Endothelial cell of umbilical vein (primary cell): ENCODE results near the gene C20orf173. TPM values are rescaled to one million over a fixed set of nuclear protein-coding genes. Genes with fewer than 3 reads are reported as not detected.

ENCODE experiments used
- BruUV-seq: library from RNA; stranded (reverse); fragments of 400-500 nt; replicated peaks from 2 replicates; lab custom pipeline; 2021; lab: Mats Ljungman, UMichigan
- CTCF ChIA-PET: fragments of 300-600, 350-600 bp; sonication (Branson Sonifier 250); formaldehyde crosslinking; loops from one replicate; lab custom pipeline; 2021; ENCODE audit warnings: antibody characterized with exemption, inconsistent platforms; lab: Charles Lee
- POLR2A ChIA-PET: fragments of 300-600, 350-600 bp; sonication (Branson Sonifier 250); formaldehyde crosslinking; loops from one replicate; lab custom pipeline; 2021; ENCODE audit warnings: antibody characterized with exemption, inconsistent platforms; lab: Charles Lee
- DNase-seq: peaks from one replicate; pipeline ENCODE4 v3.0.0-alpha.2; 2011; ENCODE audit warnings: low read depth, low spot score
- FAIRE-seq: peaks from 2 replicates; lab custom pipeline; 2011; peaks lifted over from hg19 to GRCh38; lab: Jason Lieb, UNC
- H2AFZ ChIP-seq: 2 replicates; pipeline ENCODE4 v1.6.0; 2012; ENCODE audit warnings: low read depth, low read length, control low read depth, inconsistent platforms
- H3K27ac ChIP-seq: 2 replicates; pipeline ENCODE4 v1.5.1; 2011; ENCODE audit warnings: low read depth, mild to moderate bottlenecking, control low read depth, low read length, moderate library complexity; ENCODE audit not compliant: insufficient read depth
- H3K27me3 ChIP-seq, 2 experiments: 2 replicates each; pipeline versions ENCODE4 v1.6.0 to v1.6.1; 2011; ENCODE audit warnings: low read length in 2 of 2, mixed read lengths in 1 of 2; ENCODE audit not compliant: control insufficient read depth in 2 of 2, insufficient read depth in 2 of 2
- H3K36me3 ChIP-seq, 2 experiments: 2 replicates in 1 of 2; 3 replicates in 1 of 2; pipeline ENCODE4 v1.5.1; 2011; ENCODE audit warnings: low read length in 2 of 2, mild to moderate bottlenecking in 1 of 2, moderate library complexity in 1 of 2; ENCODE audit not compliant: control insufficient read depth in 2 of 2, insufficient read depth in 2 of 2; ENCODE audit errors: extremely low read depth in 1 of 2
- H3K4me1 ChIP-seq: 3 replicates; pipeline ENCODE4 v1.5.1; 2011; ENCODE audit warnings: mild to moderate bottlenecking, low read length; ENCODE audit not compliant: control insufficient read depth, insufficient read depth; ENCODE audit errors: extremely low read depth
- H3K4me2 ChIP-seq: 2 replicates; pipeline ENCODE4 v1.6.1; 2011; ENCODE audit warnings: low read length, control low read depth, mixed read lengths; ENCODE audit not compliant: insufficient read depth
- H3K4me3 ChIP-seq, 3 experiments: fragments of 200-600 bp in 1 of 3; sonication (generic), shearing (Covaris generic) in 1 of 3; replicated peaks in 1 of 3; 2 replicates each; pipeline ENCODE4 v1.5.1; 2011 to 2016; ENCODE audit warnings: control low read depth in 3 of 3, low read length in 3 of 3, mild to moderate bottlenecking in 2 of 3, inconsistent platforms in 1 of 3, low read depth in 1 of 3, moderate library complexity in 1 of 3; ENCODE audit not compliant: insufficient read depth in 1 of 3
- H3K79me2 ChIP-seq: 2 replicates; pipeline ENCODE4 v1.6.0; 2012; ENCODE audit warnings: low read length, inconsistent platforms; ENCODE audit not compliant: control insufficient read depth, insufficient read depth
- H3K9ac ChIP-seq: replicated peaks from 2 replicates; pipeline ENCODE3; 2011; ENCODE audit warnings: low read length, control low read depth; ENCODE audit not compliant: insufficient read depth; ENCODE audit errors: extremely low read depth
- H3K9me1 ChIP-seq: replicated peaks from 3 replicates; pipeline ENCODE4 v1.6.0; 2011; ENCODE audit warnings: mild to moderate bottlenecking, low read length; ENCODE audit not compliant: control insufficient read depth, insufficient read depth; ENCODE audit errors: extremely low read depth
- H3K9me3 ChIP-seq: replicated peaks from 2 replicates; pipeline ENCODE4 v1.5.1; 2012; ENCODE audit warnings: low read length, inconsistent platforms; ENCODE audit not compliant: control insufficient read depth, insufficient read depth
- H4K20me1 ChIP-seq: replicated peaks from 2 replicates; pipeline ENCODE3; 2011; ENCODE audit warnings: mild to moderate bottlenecking, low read length; ENCODE audit not compliant: control insufficient read depth, insufficient read depth; ENCODE audit errors: extremely low read depth
- EZH2 ChIP-seq: IDR thresholded peaks from 2 replicates; pipeline ENCODE4 v1.6.1; 2012; ENCODE audit warnings: borderline replicate concordance, low read depth, mild to moderate bottlenecking, moderate library complexity, low read length, inconsistent platforms; ENCODE audit not compliant: severe bottlenecking
- MAX ChIP-seq: IDR thresholded peaks from 2 replicates; pipeline ENCODE4 v1.6.1; 2011; ENCODE audit not compliant: insufficient read depth, insufficient read length
- MYC ChIP-seq: IDR thresholded peaks from one replicate; pipeline ENCODE4 v1.6.1; 2011; ENCODE audit warnings: mild to moderate bottlenecking, low read depth, low read length
- POLR2A ChIP-seq: IDR thresholded peaks from 2 replicates; pipeline ENCODE4 v1.6.1; 2012; ENCODE audit warnings: low read depth, mild to moderate bottlenecking, control low read depth, low read length
- POLR2AphosphoS5 ChIP-seq: IDR thresholded peaks from 2 replicates; pipeline ENCODE4 v1.6.1; 2012; ENCODE audit warnings: low read depth, mild to moderate bottlenecking, control low read depth, low read length, moderate library complexity; ENCODE audit not compliant: insufficient read depth
- dilution Hi-C: fragments of 300-500 bp; cut with MboI; formaldehyde crosslinking; loops from one replicate; pipeline ENCODE4 v1.15.0; 2019; ENCODE audit warnings: low sequenced_read_pairs; ENCODE audit not compliant: extremely low pct_ligation_motif_present
- intact Hi-C: fragments of 100-400 bp; cut with micrococcal nuclease; formaldehyde crosslinking; loops from one replicate; pipeline ENCODE4 v1.10.0; 2022
- polyA plus RNA-seq, 4 experiments: library from polyadenylated mRNA; depleted of rRNA in 3 of 4; stranded (reverse) in 3 of 4; unstranded in 1 of 4; fragments of >200 nt; gene quantifications; 2 replicates each; pipeline versions ENCODE4 v1.2.1 to v1.2.3, GENCODE V29; 2011 to 2012; ENCODE audit warnings: missing spikeins in 1 of 4
- total RNA-seq: library from RNA; stranded (reverse); gene quantifications from 2 replicates; pipeline ENCODE4 v1.2.3, GENCODE V29; 2021
- TF ChIP-seq, protein P1 (sequence below), 2 donors: IDR thresholded peaks; 1 replicate in 1 of 2; 2 replicates in 1 of 2; pipeline ENCODE4 v1.5.1; 2011; ENCODE audit warnings: low read length in 2 of 2, mild to moderate bottlenecking in 2 of 2, moderate library complexity in 2 of 2, control low read depth in 1 of 2, inconsistent platforms in 1 of 2, low read depth in 1 of 2; ENCODE audit not compliant: insufficient read depth in 1 of 2; ENCODE audit errors: extremely low read depth in 1 of 2

Gene C20orf173
- total and polyA plus RNA-seq, 2 donors (not counting 3 experiments of a cell fraction or from before 2014, with no cell fraction given): not detected

DNA sequence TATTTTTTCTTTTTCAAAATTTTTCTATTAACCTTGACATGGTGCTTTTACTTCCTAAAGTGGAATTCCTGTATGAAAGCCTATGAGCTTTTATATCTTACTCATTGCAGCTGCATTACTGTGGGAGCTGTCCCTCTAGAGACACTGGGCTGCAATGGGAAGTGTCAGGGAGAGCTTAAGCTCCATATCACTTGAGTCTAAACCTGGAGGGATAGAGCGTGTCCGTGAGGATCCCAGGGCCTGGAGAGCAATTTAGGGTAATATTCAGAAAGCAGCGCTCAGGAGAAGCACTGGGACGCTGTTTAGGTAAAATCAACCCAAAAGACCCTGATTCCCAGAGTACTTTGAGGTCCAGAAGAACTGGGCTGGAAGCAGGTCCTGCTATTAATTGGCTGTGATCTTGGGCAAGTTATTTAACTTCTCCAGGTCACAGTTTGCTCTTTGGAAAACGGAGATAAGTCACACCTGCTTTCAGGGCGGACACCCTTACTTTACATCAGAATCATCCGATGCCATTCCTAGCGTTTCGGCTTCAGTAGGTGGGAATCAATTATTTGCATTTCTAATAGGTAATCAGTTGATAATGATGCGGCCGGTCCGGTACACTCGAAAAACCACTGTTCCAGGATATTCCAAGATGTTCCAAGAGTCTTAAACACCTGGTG, 11.8 kb upstream of the C20orf173 start:
- Histone ChIP-seq H3K36me3 (peaks cover 0 to 2% of the 10 kb centered on the region in 2 experiments), H3K27ac (no peak overlapping the region), H3K27me3 (no peaks in the 10 kb centered on the region), H3K4me2 (peak overlapping the region; percentile 74), H3K4me1 (peaks cover 4% of the 10 kb centered on the region), H3K4me3 (peak overlapping the region in 2 of 3 experiments; percentile 1 to 71), H3K9me3 (no peaks in the 10 kb centered on the region), H2AFZ (peak overlapping the region; percentile 85), H3K9ac (no peak overlapping the region), H4K20me1 (no peaks in the 10 kb centered on the region), H3K9me1 (no peaks in the 10 kb centered on the region), H3K79me2 (peaks cover 2% of the 10 kb centered on the region)
- FAIRE-seq: no peak
- ChIA-PET CTCF (interaction anchor here (0.8 to 1.7 kb wide), 6 partner anchors 13 to 343 kb away, joined by 3 to 5 read pairs (median 4); partner anchors contain the start of gene CEP250), POLR2A (no interaction called here)
- intact Hi-C loops (loop anchor here (5.0 kb wide), 1 partner anchor 76 kb away; the partner anchor contains the start of gene SPAG4), dilution Hi-C loops (no loop called here)
- TF ChIP-seq MYC (no peak), EZH2 (no peak), MAX (no peak), POLR2A (no peak), POLR2AphosphoS5 (no peak)
- TF ChIP-seq, protein P1, sequence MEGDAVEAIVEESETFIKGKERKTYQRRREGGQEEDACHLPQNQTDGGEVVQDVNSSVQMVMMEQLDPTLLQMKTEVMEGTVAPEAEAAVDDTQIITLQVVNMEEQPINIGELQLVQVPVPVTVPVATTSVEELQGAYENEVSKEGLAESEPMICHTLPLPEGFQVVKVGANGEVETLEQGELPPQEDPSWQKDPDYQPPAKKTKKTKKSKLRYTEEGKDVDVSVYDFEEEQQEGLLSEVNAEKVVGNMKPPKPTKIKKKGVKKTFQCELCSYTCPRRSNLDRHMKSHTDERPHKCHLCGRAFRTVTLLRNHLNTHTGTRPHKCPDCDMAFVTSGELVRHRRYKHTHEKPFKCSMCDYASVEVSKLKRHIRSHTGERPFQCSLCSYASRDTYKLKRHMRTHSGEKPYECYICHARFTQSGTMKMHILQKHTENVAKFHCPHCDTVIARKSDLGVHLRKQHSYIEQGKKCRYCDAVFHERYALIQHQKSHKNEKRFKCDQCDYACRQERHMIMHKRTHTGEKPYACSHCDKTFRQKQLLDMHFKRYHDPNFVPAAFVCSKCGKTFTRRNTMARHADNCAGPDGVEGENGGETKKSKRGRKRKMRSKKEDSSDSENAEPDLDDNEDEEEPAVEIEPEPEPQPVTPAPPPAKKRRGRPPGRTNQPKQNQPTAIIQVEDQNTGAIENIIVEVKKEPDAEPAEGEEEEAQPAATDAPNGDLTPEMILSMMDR (IDR thresholded peaks at IDR 0.05; ENCODE audit: extremely low read depth in 1 of 2, insufficient read depth in 1 of 2, low read depth in 1 of 2, low read length in 2 of 2): no peak
- TSS peak; percentile 64 for BruUV-seq
- no peak for DNase-seq
